Measurements from ENCODE around the gene UGCG. TPM values are rescaled to one million over a fixed set of nuclear protein-coding genes. Genes with fewer than 3 reads are reported as not detected.

Gene UGCG
- 31.4 and 34.0 TPM in 2 replicates for total RNA-seq (2021; fragmentation: NEBNext Ultra II Directional; extraction: Animal tissue kit (Norgen Biotek cat#: 25700))
- polyA plus RNA-seq (2011; rRNA removed) = 7.3 and 14.9 TPM in 2 replicates
- 12.3 TPM for polyA plus RNA-seq (2011; cell fraction: cytosol; rRNA removed)
- 5.2 TPM for polyA plus RNA-seq (2011; cell fraction: nucleus; rRNA removed)
- 9.5 to 16.7 TPM (median 11.0 TPM) in 4 replicates for polyA plus RNA-seq (2012, experiment 1 of 2)
- 3.1 TPM for polyA plus RNA-seq (2012, experiment 2 of 2)
- polyA plus RNA-seq (2013, experiment 1 of 2) = 32.1 TPM
- 38.4 TPM for polyA plus RNA-seq (2013, experiment 2 of 2)
- polyA minus RNA-seq (2011; rRNA and poly(A)+ RNA removed) = 17.3 and 18.0 TPM in 2 replicates
- 27.0 TPM for polyA minus RNA-seq (2011; cell fraction: cytosol; rRNA and poly(A)+ RNA removed)
- polyA minus RNA-seq (2011; cell fraction: nucleus; rRNA and poly(A)+ RNA removed) = 23.6 TPM
- long read RNA-seq, experiment 1, full-length matches to known transcripts = 4 of 9 reads
- long read RNA-seq, experiment 1, partial matches to known transcripts = 0 of 9 reads
- long read RNA-seq, experiment 1, other reads (novel, unspliced or antisense) = 5 of 9 reads
- long read RNA-seq, experiment 2, full-length matches to known transcripts = 1 of 6 reads
- long read RNA-seq, experiment 2, partial matches to known transcripts = 3 of 6 reads
- long read RNA-seq, experiment 2, other reads (novel, unspliced or antisense) = 2 of 6 reads

GRCh38 chr9:111895996-111896941 lies at the start of gene UGCG:
TSS of gene UGCG (plus strand) at chr9:111896814. CDS start at chr9:111897216, 402 bp downstream.
- H2AFZ ChIP-seq (ENCODE audit: low read length) = peak within 1 kb of the TSS; percentile 6
- WGBS, 2 experiments (ENCODE audit: extremely low coverage in 1 of 2, insufficient coverage in 1 of 2, insufficient read length in 1 of 2, insufficient replicate concordance in 2 of 2, low coverage in 1 of 2, low lambda C conversion rate in 2 of 2, missing lambda C conversion rate in 1 of 2) = 4% methylated on average over 49 of the region's 84 CpGs; no CpG with 5 or more reads in 1 of the 2 experiments
- TF ChIP-seq TBP (IDR thresholded peaks at IDR 0.05; ENCODE audit: low read depth, low read length) = peak; percentile 55; the same call in 1 of the 2 replicates
- TF ChIP-seq HDAC2 (IDR thresholded peaks at IDR 0.05; ENCODE audit: borderline replicate concordance in 1 of 2, low read depth in 2 of 2, low read length in 2 of 2) = peak; percentile 13 to 28; a peak in 1 of 4 replicates
- no peak for TF ChIP-seq SUZ12 (IDR thresholded peaks at IDR 0.05; ENCODE audit: low read length)
- TF ChIP-seq CREB1 (IDR thresholded peaks at IDR 0.05) = no peak

More at GRCh38 chr9:111895996-111896941, at the start of gene UGCG:
- Histone ChIP-seq H3K9ac (replicated peaks in 1 of 4; ENCODE audit: extremely low read depth in 1 of 4, low read depth in 3 of 4, low read length in 3 of 4) (peak within 1 kb of the TSS; percentile 58 to 81 (median 72)), H3K27ac (ENCODE audit: low read depth, low read length) (peak within 1 kb of the TSS; percentile 71; the same call in 1 of the 2 replicates), H2BK5ac (ENCODE audit: low read depth, low read length) (peak within 1 kb of the TSS; percentile 55), H3K27me3 (replicated peaks in 1 of 4; ENCODE audit: control insufficient read depth in 3 of 4, extremely low read depth in 1 of 4, insufficient read depth in 3 of 4, low read length in 3 of 4) (no peaks in the 10 kb centered on the region), H2AK5ac (ENCODE audit: low read depth, low read length) (no peak within 1 kb of the TSS), H4K91ac (replicated peaks; ENCODE audit: insufficient read length, low read length) (peak within 1 kb of the TSS; percentile 84), H4K5ac (ENCODE audit: insufficient read length, low read depth, low read length) (peak within 1 kb of the TSS; percentile 72), H3K4me2 (ENCODE audit: insufficient read depth in 1 of 2, low read depth in 2 of 2, low read length in 2 of 2) (peak within 1 kb of the TSS; percentile 77 to 91), H2BK15ac (ENCODE audit: low read length) (no peak within 1 kb of the TSS), H3K4ac (replicated peaks; ENCODE audit: insufficient read length, low read depth, low read length) (peak within 1 kb of the TSS; percentile 69), H2BK20ac (ENCODE audit: low read length) (no peak within 1 kb of the TSS), H2BK120ac (replicated peaks; ENCODE audit: low read depth, low read length) (no peak within 1 kb of the TSS), H3K4me3 (ENCODE audit: extremely low read depth in 1 of 4, insufficient read depth in 2 of 4, low read depth in 3 of 4, low read length in 4 of 4) (peak within 1 kb of the TSS; percentile 79 to 98 (median 84)), H3K14ac (ENCODE audit: insufficient read length) (no peak within 1 kb of the TSS), H3K56ac (replicated peaks; ENCODE audit: insufficient read length, low read depth, low read length) (peak within 1 kb of the TSS; percentile 95), H3K9me3 (ENCODE audit: insufficient read depth in 2 of 2, low read depth in 1 of 2, low read length in 1 of 2) (no peaks in the 10 kb centered on the region), H3K79me2 (ENCODE audit: control insufficient read depth in 1 of 2, insufficient read depth in 2 of 2, low read length in 2 of 2) (peaks cover 12 to 42% of the 10 kb centered on the region in 2 experiments), H3K23ac (ENCODE audit: insufficient read length) (no peak within 1 kb of the TSS), H3K23me2 (ENCODE audit: low read depth, low read length) (peaks cover 10% of the 10 kb centered on the region), H4K20me1 (replicated peaks in 1 of 2; ENCODE audit: control insufficient read depth in 1 of 2, insufficient read depth in 2 of 2, low read length in 2 of 2) (peaks cover 0 to 4% of the 10 kb centered on the region in 2 experiments), H3K79me1 (ENCODE audit: low read depth, low read length) (peaks cover 3% of the 10 kb centered on the region; the same call in 1 of the 2 replicates), H2BK12ac (ENCODE audit: low read depth, low read length) (no peak within 1 kb of the TSS), H3K4me1 (replicated peaks in 1 of 4; ENCODE audit: control insufficient read depth in 3 of 4, insufficient read depth in 4 of 4, low read length in 3 of 4) (peaks cover 0 to 4% (median 0%) of the 10 kb centered on the region in 4 experiments; a peak in 3 of 7 replicates), H4K8ac (ENCODE audit: extremely low read depth, insufficient read depth, low read length) (peak within 1 kb of the TSS; percentile 77; the same call in 1 of the 2 replicates), H3K36me3 (ENCODE audit: control insufficient read depth in 2 of 4, insufficient read depth in 4 of 4, low read length in 3 of 4) (no peaks in the 10 kb centered on the region), H3K18ac (ENCODE audit: extremely low read depth, low read length) (peak within 1 kb of the TSS; percentile 75; the same call in 1 of the 2 replicates)
- POLR2A ChIA-PET (ENCODE audit: partially characterized antibody) = interaction anchor here (0.8 to 2.0 kb wide), 9 partner anchors 8 to 95 kb away, joined by 3 to 10 read pairs (median 5); no protein-coding TSS in a partner anchor
- DNase-seq (ENCODE audit: low read depth in 1 of 2, low spot score in 2 of 2) (peak; percentile 60 to 91), FAIRE-seq (no peak)
- CTCF ChIA-PET (ENCODE audit: partially characterized antibody) = interaction anchor here (1.1 kb wide), 1 partner anchor 156 kb away, joined by 4 read pairs; no protein-coding TSS in a partner anchor

Data from H1 (cell line).